ENCODE measurements around the gene C1QTNF2.

DNA sequence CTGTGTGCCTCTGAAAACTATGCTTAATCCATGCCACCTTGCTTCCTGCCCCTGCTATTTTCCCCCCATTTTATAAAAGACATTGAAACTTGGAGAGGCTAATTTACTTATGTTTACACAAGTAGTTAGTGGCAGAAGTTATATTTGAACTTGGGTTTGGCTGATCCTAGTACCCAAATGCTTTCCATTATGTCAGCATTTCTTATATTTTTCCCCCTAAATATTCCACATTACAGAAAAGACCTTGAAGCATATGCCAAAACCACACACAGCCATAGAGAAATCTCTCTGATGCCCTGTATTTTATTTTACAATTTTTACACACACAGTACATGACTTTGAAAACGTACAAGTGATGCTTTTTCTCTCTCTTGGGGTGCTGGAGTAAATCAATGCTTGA, 11.2 kb downstream of the C1QTNF2 start:
- TF ChIP-seq, protein P1, sequence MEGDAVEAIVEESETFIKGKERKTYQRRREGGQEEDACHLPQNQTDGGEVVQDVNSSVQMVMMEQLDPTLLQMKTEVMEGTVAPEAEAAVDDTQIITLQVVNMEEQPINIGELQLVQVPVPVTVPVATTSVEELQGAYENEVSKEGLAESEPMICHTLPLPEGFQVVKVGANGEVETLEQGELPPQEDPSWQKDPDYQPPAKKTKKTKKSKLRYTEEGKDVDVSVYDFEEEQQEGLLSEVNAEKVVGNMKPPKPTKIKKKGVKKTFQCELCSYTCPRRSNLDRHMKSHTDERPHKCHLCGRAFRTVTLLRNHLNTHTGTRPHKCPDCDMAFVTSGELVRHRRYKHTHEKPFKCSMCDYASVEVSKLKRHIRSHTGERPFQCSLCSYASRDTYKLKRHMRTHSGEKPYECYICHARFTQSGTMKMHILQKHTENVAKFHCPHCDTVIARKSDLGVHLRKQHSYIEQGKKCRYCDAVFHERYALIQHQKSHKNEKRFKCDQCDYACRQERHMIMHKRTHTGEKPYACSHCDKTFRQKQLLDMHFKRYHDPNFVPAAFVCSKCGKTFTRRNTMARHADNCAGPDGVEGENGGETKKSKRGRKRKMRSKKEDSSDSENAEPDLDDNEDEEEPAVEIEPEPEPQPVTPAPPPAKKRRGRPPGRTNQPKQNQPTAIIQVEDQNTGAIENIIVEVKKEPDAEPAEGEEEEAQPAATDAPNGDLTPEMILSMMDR (conservative IDR thresholded peaks at IDR 0.05; ENCODE audit: low read depth, low read length) = no peak
- TF ChIP-seq POLR2A (IDR thresholded peaks at IDR 0.05; ENCODE audit: low read depth, low read length) = no peak
- TF ChIP-seq MAFK (IDR thresholded peaks at IDR 0.05; ENCODE audit: low read depth, low read length) = no peak; the same call in 1 of the 2 replicates
- TF ChIP-seq CEBPB (IDR thresholded peaks at IDR 0.05; ENCODE audit: low read depth, low read length) = no peak
- no peak for TF ChIP-seq CHD1 (IDR thresholded peaks at IDR 0.05; ENCODE audit: low read depth, low read length)
- no peak for TF ChIP-seq MAZ (IDR thresholded peaks at IDR 0.05; ENCODE audit: borderline replicate concordance, low read depth, low read length)
- TF ChIP-seq, protein P2, sequence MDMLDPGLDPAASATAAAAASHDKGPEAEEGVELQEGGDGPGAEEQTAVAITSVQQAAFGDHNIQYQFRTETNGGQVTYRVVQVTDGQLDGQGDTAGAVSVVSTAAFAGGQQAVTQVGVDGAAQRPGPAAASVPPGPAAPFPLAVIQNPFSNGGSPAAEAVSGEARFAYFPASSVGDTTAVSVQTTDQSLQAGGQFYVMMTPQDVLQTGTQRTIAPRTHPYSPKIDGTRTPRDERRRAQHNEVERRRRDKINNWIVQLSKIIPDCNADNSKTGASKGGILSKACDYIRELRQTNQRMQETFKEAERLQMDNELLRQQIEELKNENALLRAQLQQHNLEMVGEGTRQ (IDR thresholded peaks at IDR 0.05; ENCODE audit: low read depth, low read length) = no peak
- TF ChIP-seq, protein P3, sequence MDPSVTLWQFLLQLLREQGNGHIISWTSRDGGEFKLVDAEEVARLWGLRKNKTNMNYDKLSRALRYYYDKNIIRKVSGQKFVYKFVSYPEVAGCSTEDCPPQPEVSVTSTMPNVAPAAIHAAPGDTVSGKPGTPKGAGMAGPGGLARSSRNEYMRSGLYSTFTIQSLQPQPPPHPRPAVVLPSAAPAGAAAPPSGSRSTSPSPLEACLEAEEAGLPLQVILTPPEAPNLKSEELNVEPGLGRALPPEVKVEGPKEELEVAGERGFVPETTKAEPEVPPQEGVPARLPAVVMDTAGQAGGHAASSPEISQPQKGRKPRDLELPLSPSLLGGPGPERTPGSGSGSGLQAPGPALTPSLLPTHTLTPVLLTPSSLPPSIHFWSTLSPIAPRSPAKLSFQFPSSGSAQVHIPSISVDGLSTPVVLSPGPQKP (IDR thresholded peaks at IDR 0.05; ENCODE audit: borderline replicate concordance, low read depth, low read length) = no peak
- no peak for TF ChIP-seq RAD21 (IDR thresholded peaks at IDR 0.05; ENCODE audit: low read length)
- TF ChIP-seq FOS (IDR thresholded peaks at IDR 0.05; ENCODE audit: low read depth, low read length) = no peak
- no peak for TF ChIP-seq NFE2L2 (IDR thresholded peaks at IDR 0.05; ENCODE audit: low read depth, low read length)
- no peak for TF ChIP-seq RFX5 (IDR thresholded peaks at IDR 0.05; ENCODE audit: low read depth, low read length)
- TF ChIP-seq SMC3 (IDR thresholded peaks at IDR 0.05; ENCODE audit: low read depth, low read length) = no peak
- no peak for TF ChIP-seq RCOR1 (IDR thresholded peaks at IDR 0.05; ENCODE audit: insufficient replicate concordance, low read length)
